GM13977 (cell line): ENCODE measurements around the gene DAND5.

ENCODE experiments used
- DNase-seq: peaks from one replicate; pipeline ENCODE4 v3.0.0; 2012; ENCODE audit warnings: low spot score
- CTCF ChIP-seq: IDR thresholded peaks from 2 replicates; pipeline ENCODE4 v1.5.1; 2012; ENCODE audit warnings: mild to moderate bottlenecking, control low read depth; ENCODE audit not compliant: insufficient read depth; ENCODE audit errors: extremely low read depth, missing control alignments
- in situ Hi-C: fragments of 300-500 bp; cut with MboI; formaldehyde crosslinking; loops from one replicate; pipeline ENCODE4 v1.12.0; 2022; ENCODE audit warnings: low sequenced_read_pairs, low pct_unique_long_range_greater_than_20kb, mixed read lengths, inconsistent platforms; ENCODE audit not compliant: unreplicated experiment

Gene DAND5

DNA sequence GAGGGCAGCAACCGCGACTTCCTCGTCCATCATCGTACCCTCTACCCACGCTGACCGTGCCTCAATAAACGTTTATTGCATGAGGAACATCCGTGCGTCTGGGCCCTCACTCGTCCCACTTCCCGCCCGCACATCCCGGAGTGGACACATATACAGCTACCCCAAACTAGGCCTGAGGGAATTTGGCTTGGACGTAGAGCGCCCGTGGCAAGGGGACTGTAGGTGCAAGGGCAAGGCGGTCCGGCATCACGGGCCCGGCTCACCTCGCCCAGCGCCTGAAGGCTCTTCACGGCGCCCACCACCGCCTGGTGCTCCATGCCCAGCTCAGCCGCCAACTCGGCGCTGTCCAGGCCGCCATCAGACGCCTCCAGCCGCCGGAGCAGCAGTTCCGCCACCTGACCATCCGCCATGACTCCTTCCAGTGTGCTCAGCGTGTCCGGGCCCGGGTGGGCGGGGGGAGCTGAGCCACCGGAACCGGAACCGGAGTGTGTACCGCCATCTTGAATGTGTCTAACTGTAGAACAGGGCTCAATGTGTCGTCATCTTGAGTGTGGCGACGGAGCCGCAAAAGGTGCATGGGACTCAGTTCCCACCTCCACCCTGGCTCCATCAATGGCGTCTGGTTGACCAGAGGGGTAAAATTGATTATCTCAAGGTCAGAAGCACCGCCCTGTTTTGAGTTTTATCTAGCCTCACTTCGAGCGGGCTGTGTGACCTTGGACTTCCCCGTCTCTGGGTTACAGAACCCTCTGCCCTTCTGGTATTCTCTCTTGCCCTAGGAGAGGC lies 35.9 kb upstream of the DAND5 start, which contains the start of gene FARSA:
Gene FARSA, minus strand, starts transcription at position 425 of the 786 bp plus-strand sequence. Its CDS starts 15 bp downstream, at position 410.
- DNase-seq = peak; percentile 94
- TF ChIP-seq CTCF = no peak
- in situ Hi-C loops = no loop called here

DNA sequence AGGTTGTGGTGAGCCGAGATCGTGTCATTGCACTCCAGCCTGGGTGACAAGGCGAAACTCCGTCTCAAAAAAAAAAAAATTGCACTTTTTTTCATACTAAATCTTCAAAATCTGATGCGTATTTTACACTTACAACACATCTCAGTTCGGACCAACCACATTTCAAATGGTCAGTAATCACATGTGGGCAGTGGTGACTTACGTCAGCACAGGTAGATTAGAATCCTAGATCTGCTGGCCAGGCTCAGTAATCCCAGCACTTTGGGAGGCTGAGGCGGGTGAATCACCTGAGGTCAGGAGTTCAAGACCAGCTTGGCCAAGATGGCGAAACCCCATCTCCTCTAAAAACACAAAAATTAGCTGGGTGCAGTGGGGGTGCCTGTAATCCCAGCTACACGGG lies 34.3 kb upstream of the DAND5 start:
- DNase-seq = no peak
- in situ Hi-C loops = no loop called here
- TF ChIP-seq CTCF = no peak

- DNase-seq = no peak
- TF ChIP-seq CTCF = no peak
- in situ Hi-C loops = no loop called here
These were observed 32.8 kb upstream of the DAND5 start for GRCh38 chr19:12936582-12936981.

DNA sequence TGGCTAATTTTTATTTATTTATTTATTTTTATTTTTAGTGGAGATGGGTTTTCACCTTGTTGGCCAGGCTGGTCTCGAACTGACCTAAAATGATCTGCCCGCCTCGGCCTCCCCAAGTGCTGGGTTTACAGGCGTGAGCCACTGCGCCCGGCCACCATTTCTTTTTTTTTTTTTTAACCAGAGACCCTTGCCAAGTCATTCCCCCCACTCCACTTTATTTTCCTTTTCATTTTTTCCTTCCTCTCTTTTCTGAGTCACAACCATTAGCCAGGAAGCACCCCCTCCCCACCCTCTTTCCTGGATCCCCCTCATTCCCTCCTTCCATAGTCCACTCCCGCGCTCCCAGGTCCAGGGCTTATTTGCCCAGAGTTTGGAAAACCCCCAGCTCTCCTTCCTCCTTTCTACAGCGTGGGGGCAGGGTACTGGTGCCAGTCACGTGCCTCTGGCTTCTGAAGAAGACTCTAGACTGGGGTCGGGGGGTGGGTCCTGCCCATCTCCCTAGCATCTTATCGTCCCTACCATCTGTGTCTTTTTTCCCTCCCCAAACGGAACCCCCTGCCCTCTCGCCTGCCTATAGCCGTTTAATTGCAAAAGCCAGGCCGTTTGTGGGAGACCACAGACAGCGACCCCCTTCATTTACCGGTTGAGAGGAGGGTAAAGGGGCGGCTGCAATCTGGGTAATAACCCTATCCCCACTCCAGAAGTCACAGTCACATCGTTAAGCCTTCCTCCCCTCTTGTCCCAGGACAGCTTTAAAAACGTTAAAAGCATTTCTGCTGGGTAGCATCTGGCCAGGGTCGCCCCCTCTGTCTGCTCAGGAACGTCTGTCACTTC lies 32.1 kb upstream of the DAND5 start:
- in situ Hi-C loops = no loop called here
- no peak for DNase-seq
- no peak for TF ChIP-seq CTCF

- in situ Hi-C loops = no loop called here
These were observed 31.2 kb upstream of the DAND5 start, which contains the start of gene CALR for GRCh38 chr19:12937927-12938778. CALR (plus strand) TSS chr19:12938609; CDS start chr19:12938680, 71 bp downstream.

More at GRCh38 chr19:12937927-12938778, 31.2 kb upstream of the DAND5 start, which contains the start of gene CALR:
- no peak for TF ChIP-seq CTCF
- peak; percentile 98 for DNase-seq
